GM19468 (cell line): ENCODE results near the gene PEX14.

ENCODE experiments used
- ATAC-seq: cut with Tn5 transposase; IDR thresholded peaks from one replicate; pipeline ENCODE4 v1.9.1; 2021; ENCODE audit warnings: mild to moderate bottlenecking, moderate library complexity, moderate number of reproducible peaks; ENCODE audit not compliant: unreplicated experiment; ENCODE audit errors: extremely low read depth

The PEX14 gene

DNA sequence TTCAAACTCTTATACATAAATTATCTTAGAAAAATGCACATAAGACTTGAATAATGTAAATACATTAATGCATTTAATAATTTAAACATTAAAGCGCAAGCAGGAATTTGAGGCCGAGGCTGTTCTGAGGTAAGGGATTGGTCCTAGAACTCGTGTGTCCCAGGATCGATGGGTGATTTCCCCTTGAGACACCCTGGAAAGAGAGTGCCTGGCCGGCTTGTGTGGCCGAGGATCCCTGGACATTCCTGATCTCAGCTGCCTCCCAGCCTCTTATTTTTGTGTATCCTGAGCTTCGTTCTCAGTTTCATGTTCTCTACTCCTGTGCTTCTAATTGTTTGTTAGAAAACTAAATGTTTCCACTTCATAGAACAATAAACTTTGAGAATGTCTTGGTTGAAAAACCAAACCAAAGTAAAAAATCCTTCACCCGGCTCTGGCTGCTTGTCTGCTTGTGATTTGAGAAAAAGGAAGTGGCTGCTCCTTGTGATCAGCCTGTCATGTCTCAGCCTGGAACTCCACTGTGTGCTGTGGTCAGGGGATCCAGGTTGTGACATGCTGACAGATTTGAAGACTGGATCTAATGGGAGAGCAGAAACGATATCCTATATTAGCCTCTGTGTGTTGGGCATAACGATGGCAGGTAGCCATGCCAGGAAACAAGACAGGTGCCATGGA is 40.7 kb downstream of the PEX14 start:
- no peak for ATAC-seq

DNA sequence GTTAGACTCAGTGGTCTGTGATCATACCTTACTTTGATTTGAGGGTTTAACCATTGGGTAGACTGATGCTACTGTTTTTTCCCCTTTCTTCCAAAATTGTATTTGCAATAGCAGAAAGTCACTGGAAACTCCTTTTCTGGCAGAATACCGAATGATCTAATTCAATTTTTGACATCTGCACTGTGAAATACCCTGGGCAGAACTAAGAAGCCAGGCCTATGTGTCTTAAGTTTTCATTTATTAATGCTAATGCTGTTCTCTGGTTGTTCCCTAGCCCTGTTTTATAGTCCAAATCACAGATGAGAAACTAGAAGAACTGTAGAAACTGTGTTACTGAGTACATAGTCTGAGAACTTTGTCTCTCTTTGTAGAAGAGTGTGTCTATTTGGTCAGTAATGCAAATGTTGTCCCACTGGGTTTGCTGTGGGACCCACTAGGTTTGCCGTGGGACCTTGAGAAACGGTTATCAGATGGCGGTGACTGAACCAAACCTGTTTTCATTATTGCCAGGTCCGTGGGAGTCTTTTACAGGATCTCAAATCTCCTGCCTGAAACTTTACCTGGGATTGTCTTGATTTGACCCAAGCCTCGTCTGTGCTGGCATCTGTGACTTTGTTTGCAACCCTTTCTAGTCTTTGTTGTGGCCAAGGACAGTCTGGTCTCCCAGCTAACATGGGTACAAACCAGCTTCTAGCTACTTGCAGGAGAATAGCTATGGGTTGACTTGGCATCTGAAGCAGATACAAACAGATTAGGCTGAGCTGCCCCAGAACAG is 41.4 kb downstream of the PEX14 start:
- ATAC-seq: no peak

DNA sequence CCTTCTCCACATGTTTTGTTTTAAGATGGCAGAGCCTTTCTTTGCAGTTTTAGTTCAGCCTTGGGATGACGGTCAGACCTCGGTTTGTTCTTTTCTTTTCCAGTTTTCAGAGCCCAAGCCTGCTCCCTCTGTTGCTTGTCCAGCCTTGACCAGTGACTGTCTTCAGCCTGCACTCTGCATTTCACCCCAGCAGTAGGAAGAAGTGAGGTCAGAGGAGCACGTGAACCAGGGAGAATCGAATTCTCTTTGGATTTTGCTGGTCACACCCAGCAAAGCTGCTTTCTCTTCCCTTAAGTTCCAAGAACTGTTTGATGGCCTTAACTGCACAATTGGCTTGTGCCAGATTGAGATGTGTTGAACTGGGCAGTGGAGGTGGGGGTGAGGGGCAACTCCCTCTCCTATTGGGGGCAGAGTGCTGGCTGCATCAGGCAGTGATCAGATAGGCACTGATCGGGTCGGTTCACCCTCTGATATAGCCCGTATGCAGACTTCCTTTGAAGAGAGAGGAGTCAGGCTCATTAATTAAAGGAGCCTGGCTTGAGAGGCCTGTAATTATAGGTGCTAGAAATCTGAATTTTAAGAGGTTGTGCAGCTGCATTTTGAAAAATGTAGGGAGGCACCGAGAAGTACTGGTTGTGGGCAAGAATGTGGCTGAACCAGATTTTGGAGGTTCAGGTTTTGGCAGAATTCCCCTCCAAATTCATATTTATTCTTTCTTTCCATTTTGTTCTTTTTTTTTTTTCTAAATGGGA is 42.4 kb downstream of the PEX14 start:
- no peak for ATAC-seq

DNA sequence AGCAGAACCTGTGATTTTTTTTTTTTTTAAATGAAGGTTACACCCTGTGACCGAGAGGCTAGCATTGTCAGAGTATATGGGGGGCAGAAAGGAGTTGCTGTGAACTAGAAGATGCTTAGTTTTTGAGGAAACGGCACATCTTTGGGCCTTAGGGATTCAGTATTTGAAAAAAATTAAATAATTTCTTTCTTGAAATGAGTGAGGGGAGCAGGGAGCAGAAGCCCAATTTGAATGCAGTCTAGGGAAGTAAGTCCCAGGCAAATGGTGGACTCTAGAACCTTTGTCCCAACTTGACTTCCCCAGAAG is 42.9 kb downstream of the PEX14 start:
- no peak for ATAC-seq

DNA sequence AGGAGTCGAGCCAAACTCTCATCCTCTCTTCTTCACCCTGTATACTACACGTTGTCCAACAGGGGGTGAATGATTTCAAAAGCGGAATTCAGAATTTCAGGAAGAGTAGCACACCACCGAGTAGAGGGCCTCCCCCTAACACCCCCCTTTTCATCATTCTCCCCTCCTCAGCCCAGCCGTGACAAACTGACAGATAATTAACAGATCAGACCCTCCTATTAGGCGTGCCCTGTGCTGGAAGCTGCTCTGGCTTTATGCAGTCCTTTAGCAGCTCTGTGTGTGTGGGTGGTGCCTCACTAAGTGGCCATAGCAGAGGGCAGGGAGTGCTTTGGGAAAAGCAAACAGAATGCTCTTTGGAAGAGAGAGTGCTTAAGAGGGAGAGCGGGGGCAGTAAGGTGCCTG is 44.3 kb downstream of the PEX14 start:
- no peak for ATAC-seq

DNA sequence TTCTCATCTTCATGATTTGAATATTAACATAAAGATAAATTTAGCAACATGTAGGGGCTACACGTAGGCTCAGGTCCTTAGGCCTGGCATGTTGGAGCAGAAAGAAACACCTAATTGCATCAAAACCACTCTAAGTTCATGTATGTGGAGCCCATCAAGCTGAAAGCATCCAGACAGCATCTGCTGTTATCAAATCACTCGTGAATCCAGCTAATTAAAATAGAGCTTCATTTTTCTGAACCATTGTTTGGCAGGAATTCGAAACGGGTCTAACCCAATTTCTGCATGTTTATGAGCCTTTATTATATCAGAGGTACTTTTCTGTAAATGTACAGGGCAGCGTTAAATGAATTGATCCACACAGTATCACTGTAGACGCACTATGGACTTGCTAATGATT is 45.7 kb downstream of the PEX14 start:
- ATAC-seq: no peak

DNA sequence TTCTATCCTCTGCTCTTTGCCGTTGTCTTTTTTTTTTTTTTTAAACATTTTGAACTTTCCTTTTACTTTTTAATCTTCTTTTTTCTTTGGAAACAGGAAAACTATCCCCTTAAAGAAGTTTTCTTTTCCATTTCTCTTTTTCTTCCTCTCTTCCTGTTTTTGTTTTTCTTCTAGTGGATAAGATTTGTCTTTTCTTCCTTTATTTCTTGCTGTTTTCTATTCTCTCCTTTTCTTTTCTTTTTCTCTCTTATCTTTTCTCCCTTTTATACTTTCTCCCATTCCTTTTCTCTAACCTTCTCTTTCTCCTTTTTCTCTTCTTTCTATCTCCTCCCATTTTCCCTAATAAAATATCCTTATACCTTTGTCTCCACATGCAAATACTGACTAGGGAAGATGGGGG is 46.2 kb downstream of the PEX14 start:
- no peak for ATAC-seq

DNA sequence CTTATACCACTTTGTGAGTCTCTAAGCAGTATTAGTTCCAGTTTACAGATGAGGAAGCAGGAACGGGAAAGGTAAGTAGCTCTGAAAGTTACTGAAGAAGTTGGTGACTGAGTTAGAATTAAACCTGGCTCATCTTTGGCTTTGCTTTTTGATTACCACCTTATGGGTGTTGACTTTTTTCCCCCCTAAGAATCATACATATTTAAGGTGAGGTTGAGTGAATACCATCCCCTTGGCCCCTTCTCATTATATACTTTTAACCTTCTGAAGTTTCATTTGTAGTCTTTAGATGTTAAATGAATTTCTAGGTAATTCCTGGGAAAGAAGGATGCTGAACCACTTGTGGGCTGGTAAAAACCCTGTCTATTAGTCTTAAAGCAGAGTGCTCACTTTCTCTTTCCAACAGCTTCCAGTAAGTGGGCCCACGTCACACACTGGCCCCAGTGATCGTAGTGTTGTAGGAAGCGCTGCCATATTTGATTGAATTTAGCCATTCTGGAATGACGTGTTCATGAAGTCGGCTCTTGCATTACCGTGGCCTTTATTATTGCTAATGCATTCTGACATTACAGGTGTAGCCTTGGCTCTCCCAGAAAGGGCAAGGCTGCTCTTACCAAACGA is 46.9 kb downstream of the PEX14 start:
- no peak for ATAC-seq

DNA sequence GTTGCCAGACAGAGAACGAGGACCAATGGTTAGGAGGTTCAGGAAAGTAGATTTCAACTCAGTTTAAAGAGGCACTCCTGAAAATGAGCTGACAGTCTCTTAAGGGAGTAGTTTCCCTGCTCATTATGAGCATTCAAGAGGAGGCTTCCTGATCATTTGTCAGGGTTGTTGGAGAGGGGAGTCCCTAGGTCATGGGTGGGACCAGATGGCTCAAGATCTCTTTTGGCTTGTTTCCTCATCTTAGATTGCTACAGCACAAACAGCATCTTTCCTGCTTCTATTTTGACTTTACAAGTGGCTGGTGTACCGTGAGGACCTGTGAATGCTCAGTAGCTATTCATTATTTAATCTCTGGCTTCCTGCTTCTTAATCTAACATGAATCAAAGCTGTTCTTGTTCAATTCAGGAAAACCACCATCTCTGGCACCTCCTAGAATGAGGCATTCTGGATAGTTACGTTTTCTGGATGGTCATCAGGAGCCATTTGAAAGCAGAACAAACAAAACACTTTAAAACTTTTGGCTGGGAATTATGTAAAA is 47.6 kb downstream of the PEX14 start:
- no peak for ATAC-seq

DNA sequence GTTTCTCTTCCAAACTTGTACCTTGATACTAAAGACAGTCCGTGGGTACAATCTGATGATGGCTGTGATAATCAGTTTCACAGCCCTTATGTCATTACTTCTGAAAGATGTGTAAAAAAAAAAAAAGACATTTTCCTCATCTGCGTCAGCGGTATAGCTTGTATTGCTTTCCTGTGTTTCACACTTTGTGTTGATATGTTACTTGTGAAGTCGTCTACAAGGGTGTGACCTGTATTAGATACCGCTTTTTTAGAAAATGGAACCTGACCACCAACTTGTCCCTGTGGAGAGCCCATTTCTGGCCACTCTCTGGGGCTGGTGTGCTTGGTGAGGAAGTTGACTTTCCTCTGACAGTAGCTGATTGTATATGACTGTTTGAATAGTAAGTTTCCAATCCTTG is 50.5 kb downstream of the PEX14 start:
- no peak for ATAC-seq

DNA sequence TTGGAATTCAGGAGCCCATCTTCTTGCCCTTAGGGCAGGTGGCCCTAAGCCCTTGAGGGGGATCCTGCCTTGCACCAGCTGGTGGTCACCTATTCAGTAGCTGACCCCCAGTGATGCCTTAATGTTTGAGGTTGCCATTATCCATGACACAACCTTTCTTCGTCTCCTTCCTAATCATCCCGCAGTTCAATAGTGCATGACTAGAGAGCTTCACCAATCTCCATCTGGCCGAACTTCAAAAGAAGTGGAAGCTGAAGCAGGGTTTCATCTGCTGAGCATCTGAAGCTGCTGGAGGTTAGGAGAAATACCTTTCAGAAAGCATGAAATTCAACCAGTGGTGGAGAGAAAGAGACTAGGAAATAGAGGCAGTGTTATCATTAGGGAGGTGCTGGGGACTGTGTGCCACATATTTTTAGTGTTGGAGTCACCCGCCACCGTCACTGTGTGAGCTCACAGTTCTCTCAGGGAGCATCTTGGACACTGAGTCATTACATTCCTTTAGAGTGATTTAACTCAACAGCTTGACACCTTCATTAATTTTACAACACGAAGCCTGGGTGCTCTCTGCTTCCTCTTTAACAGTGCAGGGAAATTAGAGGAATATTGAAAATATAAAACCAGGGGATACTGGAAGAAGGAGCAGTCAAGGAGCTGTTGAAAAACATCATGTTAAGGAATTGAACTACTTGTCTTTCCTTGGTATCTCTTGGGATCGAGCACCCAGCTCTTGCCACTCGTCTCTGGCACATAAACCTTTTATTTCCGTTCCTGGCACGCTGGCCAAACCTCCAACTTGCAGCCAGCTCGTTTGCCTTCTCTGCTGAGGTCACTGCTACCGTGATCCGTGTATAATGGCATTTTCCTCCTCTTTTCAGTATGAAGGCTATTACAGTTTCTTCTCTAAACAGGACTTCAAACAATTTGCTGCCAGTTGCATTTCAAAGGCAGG is 53.6 kb downstream of the PEX14 start:
- ATAC-seq: no peak

DNA sequence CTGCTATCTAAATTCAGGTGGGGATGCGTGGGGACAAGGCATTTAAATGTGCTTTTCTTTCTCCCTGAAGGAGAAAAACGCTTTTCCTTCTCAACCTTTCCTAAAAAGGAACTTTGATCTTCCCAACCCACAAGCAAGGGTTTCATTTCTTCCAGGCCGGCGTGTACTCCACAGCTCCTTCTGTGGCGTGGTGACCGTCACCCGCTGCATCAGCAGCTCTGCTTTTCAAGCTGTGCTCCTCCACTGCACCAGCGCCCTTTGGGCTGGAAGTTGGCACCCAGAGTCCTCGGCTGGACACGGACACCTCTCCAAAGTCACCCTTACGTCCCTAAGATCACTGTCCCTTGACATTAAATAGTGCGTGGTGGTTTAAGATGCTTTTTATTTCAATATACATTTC is 54.3 kb downstream of the PEX14 start:
- no peak for ATAC-seq

DNA sequence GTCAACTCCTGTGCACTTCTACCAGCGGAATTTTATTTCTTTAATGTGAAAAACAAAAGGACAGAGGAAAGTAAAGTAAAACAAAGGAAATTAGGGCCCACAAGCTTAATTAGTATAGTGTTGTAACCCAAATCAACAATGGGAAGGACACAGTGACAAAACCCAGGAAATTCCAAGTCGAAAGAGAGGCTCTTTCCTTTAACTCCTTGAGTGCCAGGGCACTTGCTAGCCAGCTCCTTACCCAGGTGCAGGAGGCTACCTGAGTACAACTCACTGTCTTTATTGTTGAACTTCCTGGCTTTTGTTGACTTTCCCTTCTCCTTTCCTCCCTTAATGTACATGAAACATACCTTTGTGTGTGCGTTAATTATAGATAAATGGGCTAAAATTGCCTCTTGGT is 55.0 kb downstream of the PEX14 start:
- ATAC-seq: no peak

DNA sequence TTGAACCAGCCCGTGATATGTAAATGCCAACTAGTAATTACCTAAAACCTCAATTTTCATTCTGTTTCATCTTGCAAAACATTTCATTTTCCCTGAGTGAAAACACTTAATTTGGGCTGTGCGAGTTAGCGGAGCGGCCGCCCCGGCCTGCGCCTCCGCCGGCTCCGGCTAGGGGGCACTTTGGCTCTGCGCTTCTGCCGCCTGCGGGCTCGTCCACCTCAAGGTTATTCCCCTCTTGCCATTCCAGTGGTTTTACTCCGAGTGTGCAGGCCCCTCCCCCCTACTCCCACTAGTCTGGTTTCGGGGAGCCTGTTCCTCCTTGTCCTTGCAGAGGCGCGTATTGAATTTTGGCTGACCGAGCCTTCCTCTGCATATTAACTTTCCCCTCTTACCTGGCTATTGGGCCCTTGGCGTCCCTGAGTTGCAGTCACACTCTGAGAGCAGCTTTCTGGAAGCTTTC is 55.6 kb downstream of the PEX14 start:
- ATAC-seq: no peak

DNA sequence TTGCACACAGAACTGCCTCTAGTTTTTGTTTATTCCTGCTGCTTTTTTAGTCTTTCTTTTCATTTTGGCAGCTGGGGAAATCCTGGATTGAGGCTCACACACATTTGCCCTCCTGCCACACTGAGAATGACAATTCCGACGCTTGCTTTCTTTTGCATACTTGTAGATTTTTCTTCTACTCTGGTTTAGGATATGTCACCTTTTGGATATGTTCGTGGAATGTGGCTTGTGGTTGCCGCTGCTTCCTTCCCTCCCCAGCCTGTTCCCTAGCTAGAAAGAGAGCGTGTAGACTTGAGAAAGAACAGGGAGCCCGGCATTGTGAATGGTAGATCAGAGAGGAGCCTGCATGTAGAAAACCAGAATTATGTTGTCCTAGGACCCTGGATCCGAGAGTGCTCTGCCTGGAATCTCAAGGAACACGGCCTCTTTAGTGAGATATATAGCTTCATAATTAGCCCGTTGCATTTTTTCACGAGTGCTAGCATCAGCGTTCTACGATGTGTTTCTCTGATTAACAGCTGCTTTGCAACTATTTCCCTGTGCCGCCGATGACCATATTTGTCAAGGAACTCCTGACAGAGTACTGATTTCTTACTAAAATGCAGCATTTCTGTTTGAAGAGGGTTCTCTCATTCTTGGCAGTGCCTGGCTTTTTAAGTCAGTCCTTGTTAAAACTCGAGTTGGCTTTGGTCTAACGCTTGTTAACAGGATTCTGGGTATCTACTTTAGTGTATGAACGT is 56.2 kb downstream of the PEX14 start:
- ATAC-seq: no peak

DNA sequence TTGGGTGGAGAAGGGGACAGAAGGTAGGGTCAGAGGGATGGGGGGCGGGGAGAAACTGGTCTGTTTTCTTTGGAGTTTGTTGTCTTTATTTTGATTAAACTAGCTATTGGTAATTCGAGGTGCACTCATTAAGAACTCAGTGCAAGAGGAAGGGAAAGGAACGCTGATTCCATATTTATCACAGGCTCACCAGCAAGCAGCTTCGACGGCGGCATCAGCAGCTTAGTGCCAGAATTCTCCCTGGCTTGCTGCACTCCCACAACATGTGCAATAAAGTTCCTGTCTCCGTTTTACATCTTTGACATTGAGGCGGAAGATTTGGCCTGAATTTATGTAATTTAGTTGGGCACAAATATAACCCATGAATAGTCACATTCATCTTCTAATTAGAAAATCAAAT is 57.6 kb downstream of the PEX14 start:
- ATAC-seq: no peak

DNA sequence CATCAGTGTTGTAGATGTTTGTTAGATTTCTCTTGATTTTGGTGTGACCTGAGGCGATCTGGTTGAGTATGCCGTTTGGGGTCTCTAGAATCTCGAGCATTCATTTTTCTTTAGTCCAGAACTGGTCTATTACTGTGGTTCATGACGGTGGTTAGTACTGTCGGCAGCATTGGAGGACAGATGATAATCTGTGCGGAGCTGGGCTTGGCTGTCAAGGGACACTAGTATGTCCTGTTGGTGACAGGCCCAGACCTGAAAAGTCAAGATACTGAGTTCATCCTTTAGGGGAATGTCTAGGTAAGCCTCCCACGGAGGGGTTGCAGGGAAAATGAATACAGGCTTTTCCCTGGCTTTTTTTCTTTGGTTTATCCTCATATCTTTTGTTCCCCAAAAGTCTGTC is 59.8 kb downstream of the PEX14 start:
- ATAC-seq: no peak

DNA sequence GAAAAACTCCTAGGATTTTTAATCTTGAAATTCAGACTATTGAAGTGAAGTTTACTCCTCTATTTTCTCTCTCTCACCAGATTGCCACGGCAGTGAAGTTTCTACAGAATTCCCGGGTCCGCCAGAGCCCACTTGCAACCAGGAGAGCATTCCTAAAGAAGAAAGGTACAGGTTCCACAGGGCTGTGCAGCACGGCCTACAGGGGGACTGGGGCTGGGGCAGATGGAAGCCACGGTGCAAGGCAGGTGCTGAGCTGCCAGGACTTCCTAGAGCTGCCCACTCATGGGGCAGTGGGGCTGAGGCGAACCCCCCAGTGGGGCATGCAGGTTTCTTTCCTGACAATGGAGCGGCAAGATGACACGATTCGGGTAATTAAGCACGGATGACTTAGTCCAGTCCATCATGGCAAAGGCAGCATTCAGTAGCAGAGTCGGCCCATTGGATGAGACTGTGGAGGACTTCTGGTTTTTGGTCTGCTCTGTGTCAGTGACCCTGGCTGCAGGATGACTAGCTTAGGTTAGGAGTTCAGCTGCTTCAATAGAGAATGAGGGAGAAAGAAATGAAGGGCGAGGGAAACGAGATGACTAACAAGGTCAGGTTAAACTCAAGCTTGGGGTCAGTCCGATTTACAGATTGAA is 61.5 kb downstream of the PEX14 start:
- no peak for ATAC-seq
